ENCODE measurements around the gene B4GAT1.

- TF ChIP-seq, protein P1, sequence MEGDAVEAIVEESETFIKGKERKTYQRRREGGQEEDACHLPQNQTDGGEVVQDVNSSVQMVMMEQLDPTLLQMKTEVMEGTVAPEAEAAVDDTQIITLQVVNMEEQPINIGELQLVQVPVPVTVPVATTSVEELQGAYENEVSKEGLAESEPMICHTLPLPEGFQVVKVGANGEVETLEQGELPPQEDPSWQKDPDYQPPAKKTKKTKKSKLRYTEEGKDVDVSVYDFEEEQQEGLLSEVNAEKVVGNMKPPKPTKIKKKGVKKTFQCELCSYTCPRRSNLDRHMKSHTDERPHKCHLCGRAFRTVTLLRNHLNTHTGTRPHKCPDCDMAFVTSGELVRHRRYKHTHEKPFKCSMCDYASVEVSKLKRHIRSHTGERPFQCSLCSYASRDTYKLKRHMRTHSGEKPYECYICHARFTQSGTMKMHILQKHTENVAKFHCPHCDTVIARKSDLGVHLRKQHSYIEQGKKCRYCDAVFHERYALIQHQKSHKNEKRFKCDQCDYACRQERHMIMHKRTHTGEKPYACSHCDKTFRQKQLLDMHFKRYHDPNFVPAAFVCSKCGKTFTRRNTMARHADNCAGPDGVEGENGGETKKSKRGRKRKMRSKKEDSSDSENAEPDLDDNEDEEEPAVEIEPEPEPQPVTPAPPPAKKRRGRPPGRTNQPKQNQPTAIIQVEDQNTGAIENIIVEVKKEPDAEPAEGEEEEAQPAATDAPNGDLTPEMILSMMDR (IDR thresholded peaks at IDR 0.05; ENCODE audit: extremely low read depth in 1 of 2, insufficient read depth in 1 of 2, low read depth in 1 of 2, low read length in 2 of 2) = peak in 1 of 2 donors; percentile 3
- TF ChIP-seq GATA2 (IDR thresholded peaks at IDR 0.05; ENCODE audit: insufficient read depth, insufficient read length, low read depth, low read length) (no peak), EZH2 (IDR thresholded peaks at IDR 0.05; ENCODE audit: borderline replicate concordance, low read depth, low read length, severe bottlenecking) (no peak), POLR2A (IDR thresholded peaks at IDR 0.05; ENCODE audit: low read depth, low read length) (peak; percentile 87), FOS (IDR thresholded peaks at IDR 0.05; ENCODE audit: borderline replicate concordance, insufficient read depth, low read length) (peak; percentile 88)
Observed at GRCh38 chr11:66336234-66337102, 11.0 kb downstream of the B4GAT1 start, which contains the start of gene RIN1.
